Upper lobe of right lung (tissue), 1 donor: Measurements from ENCODE around the gene OGFOD3. TPM values are rescaled to one million over a fixed set of nuclear protein-coding genes. Genes with fewer than 3 reads are reported as not detected.

Experiments used
- ATAC-seq: fragments of 200-7000 bp; cut with Tn5 transposase; one replicate; pipeline ENCODE4 v1.9.1; 2020; ENCODE audit warnings: mild to moderate bottlenecking, moderate library complexity
- DNase-seq: peaks from one replicate; pipeline ENCODE4 v3.0.0-alpha.2; 2020
- H3K27ac ChIP-seq: fragments of 200-600 bp; one replicate; pipeline ENCODE4 v1.8.0; 2022
- H3K27me3 ChIP-seq: fragments of 200-600 bp; one replicate; pipeline ENCODE4 v1.8.0; 2022; ENCODE audit warnings: mild to moderate bottlenecking
- H3K36me3 ChIP-seq: fragments of 200-600 bp; one replicate; pipeline ENCODE4 v1.8.0; 2022
- H3K4me1 ChIP-seq: fragments of 200-600 bp; one replicate; pipeline ENCODE4 v1.8.0; 2022
- H3K4me3 ChIP-seq: fragments of 200-600 bp; one replicate; pipeline ENCODE4 v1.8.0; 2022; ENCODE audit warnings: mild to moderate bottlenecking
- H3K9me3 ChIP-seq: fragments of 200-600 bp; one replicate; pipeline ENCODE4 v1.8.0; 2022
- intact Hi-C: fragments of 100-400 bp; cut with DNase I; formaldehyde crosslinking; loops from one replicate; pipeline ENCODE4 v1.11.0; 2022
- total RNA-seq: library from RNA; stranded (reverse); fragmentation: NEBNext Ultra II Directional; extraction: Animal tissue kit (Norgen Biotek cat#: 25700); gene quantifications from one replicate; pipeline ENCODE4 v1.2.1, GENCODE V29; 2021
- TF ChIP-seq, protein P1 (sequence below): fragments of 200-600 bp; IDR thresholded peaks from one replicate; pipeline ENCODE4 v1.8.0; 2022; ENCODE audit warnings: antibody characterized with exemption
- donor health status: DM: no; HTN: yes; CAD: no; lungs with severe emphysema.

Gene OGFOD3
- total RNA-seq, 1 donor from 2014 or later: 32.7 TPM

DNA sequence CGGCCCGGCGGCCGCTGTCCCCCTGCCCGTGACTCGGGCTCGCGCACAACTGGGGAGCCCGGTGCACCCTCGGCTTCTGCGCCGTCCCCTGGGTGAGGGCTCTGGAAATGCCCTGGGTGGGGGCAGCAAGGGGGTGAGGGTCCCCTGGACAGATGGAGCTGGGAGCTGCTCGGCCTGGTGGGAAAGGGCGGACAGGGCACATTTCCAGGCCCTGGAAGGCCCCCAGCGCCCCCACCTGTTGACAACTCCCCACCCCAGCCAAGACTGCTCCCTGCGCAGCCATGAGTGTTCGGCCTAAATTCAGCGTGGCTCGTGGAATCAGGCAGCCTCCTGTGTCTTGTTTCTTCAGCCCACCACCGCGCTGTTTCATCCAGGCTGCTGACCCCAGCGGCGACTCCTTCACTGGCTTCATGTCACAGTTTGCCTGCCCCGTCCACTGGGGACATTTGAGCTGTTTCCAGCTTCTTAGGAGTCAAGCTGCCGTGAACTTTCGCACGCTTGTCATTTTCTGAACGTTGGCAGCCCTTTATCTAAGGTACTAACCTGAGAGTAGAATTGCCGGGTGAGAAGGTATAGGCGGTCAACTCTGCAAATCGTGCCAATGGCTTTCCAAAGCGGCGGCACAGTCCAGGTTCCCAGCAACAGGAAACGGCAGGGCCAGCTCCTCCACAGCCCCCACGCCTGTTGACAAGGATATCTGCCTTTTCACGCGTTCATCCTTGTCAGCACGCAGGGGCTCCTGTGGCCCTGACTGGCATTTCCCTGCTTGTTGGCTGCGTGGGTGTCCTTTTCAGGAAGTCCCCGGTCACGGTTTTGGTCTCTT, 45.9 kb downstream of the OGFOD3 start:
- TF ChIP-seq, protein P1, sequence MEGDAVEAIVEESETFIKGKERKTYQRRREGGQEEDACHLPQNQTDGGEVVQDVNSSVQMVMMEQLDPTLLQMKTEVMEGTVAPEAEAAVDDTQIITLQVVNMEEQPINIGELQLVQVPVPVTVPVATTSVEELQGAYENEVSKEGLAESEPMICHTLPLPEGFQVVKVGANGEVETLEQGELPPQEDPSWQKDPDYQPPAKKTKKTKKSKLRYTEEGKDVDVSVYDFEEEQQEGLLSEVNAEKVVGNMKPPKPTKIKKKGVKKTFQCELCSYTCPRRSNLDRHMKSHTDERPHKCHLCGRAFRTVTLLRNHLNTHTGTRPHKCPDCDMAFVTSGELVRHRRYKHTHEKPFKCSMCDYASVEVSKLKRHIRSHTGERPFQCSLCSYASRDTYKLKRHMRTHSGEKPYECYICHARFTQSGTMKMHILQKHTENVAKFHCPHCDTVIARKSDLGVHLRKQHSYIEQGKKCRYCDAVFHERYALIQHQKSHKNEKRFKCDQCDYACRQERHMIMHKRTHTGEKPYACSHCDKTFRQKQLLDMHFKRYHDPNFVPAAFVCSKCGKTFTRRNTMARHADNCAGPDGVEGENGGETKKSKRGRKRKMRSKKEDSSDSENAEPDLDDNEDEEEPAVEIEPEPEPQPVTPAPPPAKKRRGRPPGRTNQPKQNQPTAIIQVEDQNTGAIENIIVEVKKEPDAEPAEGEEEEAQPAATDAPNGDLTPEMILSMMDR: no peak
- H3K27me3 ChIP-seq: peaks cover 74% of the 10 kb centered on the region
- no peak overlapping the region for H3K4me3 ChIP-seq
- DNase-seq (no peak), ATAC-seq (peak; percentile 37)
- intact Hi-C loops: no loop called here
- no peak overlapping the region for H3K27ac ChIP-seq
- H3K4me1 ChIP-seq: peaks cover 10% of the 10 kb centered on the region
- H3K36me3 ChIP-seq: no peaks in the 10 kb centered on the region
- H3K9me3 ChIP-seq: no peaks in the 10 kb centered on the region

DNA sequence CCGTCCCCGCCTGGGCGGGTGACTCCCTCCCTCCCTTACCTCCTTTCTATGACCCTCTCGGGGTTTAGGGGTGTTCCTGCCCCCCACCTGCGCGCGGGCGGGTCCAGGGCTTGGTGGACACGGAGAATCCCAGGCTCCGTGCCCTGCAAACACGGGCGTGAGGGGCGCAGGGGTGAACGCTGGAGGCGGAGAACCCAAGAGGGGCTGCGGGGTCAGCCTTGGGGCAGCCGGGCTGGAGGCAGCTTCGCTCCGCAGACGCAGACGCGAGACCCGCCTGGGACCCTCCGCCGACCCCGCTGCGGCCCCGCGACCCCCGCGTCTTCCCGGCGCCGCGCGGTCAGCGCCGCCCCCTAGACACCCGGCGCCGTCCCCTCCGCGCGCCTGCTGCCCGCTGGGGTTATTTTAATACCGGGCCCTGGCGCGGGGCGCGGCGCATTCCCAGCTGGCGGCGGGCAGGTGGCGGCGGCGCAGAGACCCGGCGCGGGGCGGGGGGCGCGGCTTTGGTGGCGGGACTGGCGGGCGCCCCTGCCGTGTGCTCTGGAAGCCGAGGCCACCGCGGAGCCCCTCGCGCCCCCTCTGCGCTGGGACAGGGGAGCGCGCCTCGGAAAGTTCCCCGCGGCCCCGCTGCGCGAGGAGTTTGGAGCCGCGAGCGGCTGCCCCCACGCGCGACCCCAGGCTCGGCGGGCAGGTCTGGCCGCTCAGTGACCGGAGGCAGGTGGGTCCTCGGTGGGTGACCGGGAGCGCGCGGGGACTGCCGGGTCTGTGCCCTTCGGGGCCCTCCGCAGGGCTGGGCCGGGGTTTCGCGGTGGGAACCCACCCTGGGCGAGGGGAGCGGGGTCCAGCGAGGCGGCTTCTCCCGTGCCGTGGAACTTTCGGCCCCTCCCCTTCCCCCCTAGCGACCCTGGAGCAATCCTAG, 46.8 kb downstream of the OGFOD3 start, which contains the start of gene UTS2R:
Gene UTS2R (plus strand): TSS at position 433 of the 916 bp plus-strand sequence. CDS start 2,560 bp downstream, outside the sequence.
- H3K27ac ChIP-seq: no peak within 1 kb of the TSS
- peaks cover 10% of the 10 kb centered on the region for H3K4me1 ChIP-seq
- TF ChIP-seq, protein P1: no peak
- H3K4me3 ChIP-seq: peak within 1 kb of the TSS; percentile 39
- intact Hi-C loops: no loop called here
- H3K36me3 ChIP-seq: no peaks in the 10 kb centered on the region
- H3K9me3 ChIP-seq: no peaks in the 10 kb centered on the region
- no peak for DNase-seq
- no peak for ATAC-seq
- peaks cover 72% of the 10 kb centered on the region for H3K27me3 ChIP-seq

DNA sequence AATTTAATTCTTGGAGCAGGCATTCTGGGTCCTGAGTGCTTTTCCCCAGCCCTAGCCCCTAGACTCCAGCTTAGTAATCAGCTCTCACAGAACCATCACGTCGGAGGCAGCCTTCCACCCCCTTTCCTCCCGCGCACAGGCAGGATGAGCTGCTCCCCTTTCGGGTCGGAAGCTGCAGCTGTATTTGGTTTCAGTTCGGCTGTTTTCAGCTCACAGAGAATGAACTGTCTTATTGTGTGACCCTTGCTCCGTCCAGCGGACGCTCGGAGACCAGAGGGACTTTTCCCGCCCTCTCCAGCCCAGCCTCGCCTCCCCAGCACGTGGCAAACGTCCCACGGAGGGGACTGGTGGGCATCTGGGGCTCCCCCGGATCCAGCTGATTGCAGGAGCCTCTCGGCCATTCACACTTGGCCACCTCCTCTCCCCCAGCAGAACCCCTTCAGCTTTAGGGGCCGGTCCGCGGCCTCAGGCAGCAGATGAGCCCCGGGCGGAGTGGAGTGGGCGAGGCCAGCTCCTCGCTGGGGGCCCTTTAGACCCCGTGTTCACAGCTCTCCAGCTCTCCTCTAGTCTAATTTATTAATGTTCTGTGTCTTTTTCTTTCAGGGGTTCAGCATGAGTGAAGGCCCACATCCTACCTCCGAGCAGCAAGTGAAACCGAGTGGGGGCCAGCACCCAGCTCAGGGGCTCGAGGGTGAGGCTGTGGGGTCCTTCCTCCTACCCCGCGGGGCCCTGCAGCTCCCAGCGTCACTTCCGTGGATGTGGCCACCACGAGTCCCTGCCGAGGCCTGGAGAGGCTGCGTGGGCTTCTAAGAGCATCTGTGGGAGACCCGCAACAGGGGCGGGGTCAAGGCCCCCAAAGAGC, 47.7 kb downstream of the OGFOD3 start:
- ATAC-seq: peak; percentile 6
- Histone ChIP-seq H3K36me3 (no peaks in the 10 kb centered on the region), H3K27me3 (peaks cover 63% of the 10 kb centered on the region), H3K27ac (no peak overlapping the region), H3K4me3 (peak overlapping the region; percentile 39), H3K9me3 (no peaks in the 10 kb centered on the region), H3K4me1 (peaks cover 10% of the 10 kb centered on the region)
- intact Hi-C loops: no loop called here
- TF ChIP-seq, protein P1: no peak
- no peak for DNase-seq

DNA sequence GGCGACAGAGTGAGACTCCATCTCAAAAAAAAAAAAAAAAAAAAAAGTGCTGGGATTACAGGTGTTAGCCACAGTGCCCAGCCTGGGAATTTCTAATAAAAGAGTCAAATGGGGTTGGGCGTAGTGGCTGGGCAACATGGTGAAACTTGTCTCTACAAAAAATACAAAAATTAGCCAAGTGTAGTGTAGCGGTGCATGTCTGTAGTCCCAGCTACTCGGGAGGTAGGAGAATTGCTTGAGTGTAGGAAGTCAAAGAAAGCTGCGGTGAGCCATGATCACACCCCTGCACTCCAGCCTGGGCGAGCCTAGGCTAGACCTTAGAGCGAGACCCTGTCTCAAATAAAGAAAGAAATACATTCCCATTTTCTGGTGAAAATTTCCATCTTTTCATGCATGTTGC, 49.2 kb downstream of the OGFOD3 start:
- intact Hi-C loops: no loop called here
- Histone ChIP-seq H3K36me3 (no peaks in the 10 kb centered on the region), H3K9me3 (no peaks in the 10 kb centered on the region), H3K4me1 (peaks cover 10% of the 10 kb centered on the region), H3K27me3 (peaks cover 48% of the 10 kb centered on the region), H3K27ac (no peak overlapping the region), H3K4me3 (no peak overlapping the region)
- DNase-seq (no peak), ATAC-seq (no peak)
- TF ChIP-seq, protein P1: no peak
